Activated naive CD8-positive, alpha-beta T cell treated with anti-CD3 and anti-CD28 coated beads, Interleukin-2, amount 50 U/mL, for 24 hours (primary cell): Measurements from ENCODE around the gene ZNF407.
A peak's percentile ranks its signal among the peaks of the same experiment; 100 is the strongest.

Source experiments
- ATAC-seq: fragments of 150-1000 bp; cut with Tn5 transposase; one replicate; pipeline ENCODE4 v1.10.0; 2021
- DNase-seq: peaks from one replicate; pipeline ENCODE4 v3.0.0; 2021
- H3K27ac Mint-ChIP-seq: one replicate; pipeline ENCODE4 v1.8.0; 2021; ENCODE audit warnings: mild to moderate bottlenecking, mixed read lengths
- H3K27me3 Mint-ChIP-seq: one replicate; pipeline ENCODE4 v1.8.0; 2021; ENCODE audit warnings: mixed read lengths
- H3K36me3 Mint-ChIP-seq: one replicate; pipeline ENCODE4 v1.8.0; 2021; ENCODE audit warnings: low read depth, mixed read lengths
- H3K4me1 Mint-ChIP-seq: one replicate; pipeline ENCODE4 v1.8.0; 2021; ENCODE audit warnings: mixed read lengths
- H3K4me3 Mint-ChIP-seq: one replicate; pipeline ENCODE4 v1.8.0; 2021; ENCODE audit warnings: mild to moderate bottlenecking, moderate library complexity, mixed read lengths
- H3K9me3 Mint-ChIP-seq: one replicate; pipeline ENCODE4 v1.8.0; 2021; ENCODE audit warnings: mixed read lengths

ZNF407 gene

DNA sequence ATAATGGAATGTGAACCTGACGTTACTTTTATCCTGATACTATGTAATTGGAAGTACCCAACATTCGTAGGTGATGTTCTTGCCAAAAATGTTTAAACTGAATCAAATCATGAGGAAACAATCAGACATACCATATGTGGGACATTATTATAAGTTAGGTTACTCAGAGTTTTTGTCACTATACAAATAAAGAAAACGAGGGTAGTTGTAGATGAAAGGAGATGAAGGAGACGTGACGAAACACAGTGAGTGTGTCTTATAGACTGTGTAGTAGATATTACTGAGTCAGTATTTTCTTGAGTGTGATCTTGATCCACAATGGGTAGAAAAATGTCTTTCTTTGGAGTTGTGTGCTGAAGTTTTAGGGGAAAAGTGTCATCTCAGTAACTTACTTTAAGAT, 176.8 kb downstream of the ZNF407 start:
- ATAC-seq: no peak
- no peaks in the 10 kb centered on the region for H3K27me3 Mint-ChIP-seq

DNA sequence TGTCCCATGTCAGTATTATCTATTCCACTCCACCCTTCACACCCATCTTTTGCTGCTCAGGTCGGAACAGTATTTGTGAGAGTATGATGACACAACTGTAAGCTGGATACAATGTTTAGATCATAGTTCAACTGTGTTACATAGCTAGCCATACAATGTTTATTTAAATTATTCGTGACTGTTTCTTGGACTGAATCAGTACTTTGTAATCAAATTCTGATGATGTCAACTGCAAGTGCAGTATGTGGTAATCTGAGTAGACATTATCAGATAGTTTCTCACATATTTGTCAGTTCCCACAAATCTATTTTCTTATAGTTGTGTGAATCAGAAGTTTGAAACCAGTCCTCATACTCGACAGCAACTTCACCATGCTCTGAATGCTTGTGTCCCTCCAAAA, 177.6 kb downstream of the ZNF407 start:
- no peak for DNase-seq
- Mint-ChIP-seq H3K4me3 (no peak overlapping the region), H3K27me3 (no peaks in the 10 kb centered on the region), H3K27ac (no peak overlapping the region), H3K36me3 (no peaks in the 10 kb centered on the region), H3K4me1 (peaks cover 4% of the 10 kb centered on the region), H3K9me3 (no peaks in the 10 kb centered on the region)
- no peak for ATAC-seq

More for the DNA sequence above, 176.8 kb downstream of the ZNF407 start:
- Mint-ChIP-seq H3K27ac (no peak overlapping the region), H3K36me3 (no peaks in the 10 kb centered on the region), H3K4me1 (peaks cover 4% of the 10 kb centered on the region), H3K4me3 (no peak overlapping the region), H3K9me3 (no peaks in the 10 kb centered on the region)
- no peak for DNase-seq

DNA sequence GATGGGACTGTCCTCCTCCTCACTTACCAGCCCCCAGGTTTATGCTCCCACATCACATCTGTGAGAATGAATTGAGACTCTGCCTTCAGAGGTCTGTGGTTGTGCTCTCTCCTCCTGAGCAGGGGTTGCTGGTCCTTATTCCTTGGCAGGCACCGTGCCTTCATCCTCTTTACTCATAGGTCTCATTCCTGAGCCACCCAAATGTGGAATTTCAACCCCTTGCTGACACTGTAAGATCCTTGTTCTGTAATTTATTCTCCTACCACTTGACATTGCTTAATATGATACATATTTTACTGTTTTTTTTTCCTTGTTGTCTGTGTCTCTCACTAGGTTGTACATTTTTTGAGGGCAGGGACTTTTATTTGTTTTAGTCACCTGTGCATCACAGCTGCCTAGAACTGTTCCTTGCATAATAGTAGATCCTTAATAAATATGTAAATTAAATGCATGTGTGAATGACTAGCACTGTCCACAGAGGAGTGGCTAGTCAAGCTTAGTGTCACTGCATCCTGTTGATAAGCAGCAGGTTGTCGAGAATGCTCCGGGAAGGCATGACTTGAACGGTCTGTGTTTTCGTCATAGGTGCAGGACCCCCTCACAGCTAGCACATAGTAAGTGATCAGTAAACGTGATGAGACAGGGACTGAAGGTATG, 180.6 kb downstream of the ZNF407 start:
- Mint-ChIP-seq H3K27ac (no peak overlapping the region), H3K36me3 (peaks cover under 1% of the 10 kb centered on the region), H3K9me3 (no peaks in the 10 kb centered on the region), H3K27me3 (no peaks in the 10 kb centered on the region), H3K4me1 (peaks cover 4% of the 10 kb centered on the region), H3K4me3 (no peak overlapping the region)
- ATAC-seq (no peak), DNase-seq (no peak)

DNA sequence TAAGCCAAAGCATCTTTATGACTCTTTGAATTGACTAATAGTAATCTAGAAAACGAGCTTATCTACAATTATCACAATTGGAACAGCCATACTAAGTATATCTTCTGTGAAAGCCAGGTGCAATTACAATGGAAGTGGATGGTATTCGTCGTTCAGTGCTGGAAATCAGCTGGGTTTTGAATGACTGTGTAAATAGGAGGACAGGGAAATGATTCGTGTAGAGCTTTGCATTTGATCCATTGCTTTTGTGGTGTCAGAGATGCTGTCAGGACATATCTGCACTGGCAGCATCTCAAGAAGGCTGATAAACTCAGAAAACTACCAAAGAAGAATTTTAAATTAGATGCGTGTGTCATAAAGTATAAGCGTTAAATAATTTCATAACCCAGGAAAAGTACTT, 187.1 kb downstream of the ZNF407 start:
- Mint-ChIP-seq H3K36me3 (peaks cover 11% of the 10 kb centered on the region), H3K27ac (no peak overlapping the region), H3K4me3 (no peak overlapping the region), H3K4me1 (no peaks in the 10 kb centered on the region), H3K9me3 (no peaks in the 10 kb centered on the region), H3K27me3 (no peaks in the 10 kb centered on the region)
- ATAC-seq (no peak), DNase-seq (no peak)

DNA sequence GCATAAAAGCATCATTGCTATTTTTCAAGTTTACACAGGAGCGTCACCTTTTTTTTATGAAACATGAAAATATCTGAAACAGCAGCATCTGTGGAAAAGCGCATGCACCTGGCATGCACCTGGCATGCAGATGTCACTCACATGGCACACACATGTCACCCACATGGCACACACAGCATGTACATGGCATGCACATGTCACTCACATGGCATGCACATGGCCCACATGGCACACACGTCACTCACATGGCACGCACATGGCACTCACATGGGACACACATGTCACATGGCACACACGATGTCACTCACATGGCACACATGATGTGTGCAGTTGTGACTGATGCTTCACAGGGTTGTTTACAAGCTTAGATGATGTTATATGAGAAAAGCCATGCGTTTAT, 188.0 kb downstream of the ZNF407 start:
- DNase-seq (no peak), ATAC-seq (no peak)
- Mint-ChIP-seq H3K27ac (no peak overlapping the region), H3K9me3 (no peaks in the 10 kb centered on the region), H3K4me1 (no peaks in the 10 kb centered on the region), H3K27me3 (no peaks in the 10 kb centered on the region), H3K4me3 (no peak overlapping the region), H3K36me3 (peaks cover 12% of the 10 kb centered on the region)

DNA sequence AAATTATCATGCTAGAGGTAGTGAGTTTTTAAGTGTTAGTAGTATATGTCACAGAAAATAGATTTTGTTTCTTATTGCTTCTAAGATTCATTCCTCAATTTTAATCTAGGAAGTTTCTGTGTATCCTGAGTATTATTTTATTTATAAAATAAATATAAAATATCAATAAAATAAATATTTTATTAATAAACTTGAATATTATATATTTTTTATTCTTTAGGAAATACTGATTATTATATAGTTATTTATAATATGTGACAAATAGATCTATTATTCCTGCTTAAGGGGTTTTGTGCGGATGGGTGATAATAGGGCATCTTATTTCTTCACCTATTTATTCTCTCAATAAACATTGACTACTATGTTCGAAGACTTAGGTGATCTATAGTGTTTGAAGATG, 191.0 kb downstream of the ZNF407 start:
- Mint-ChIP-seq H3K27ac (no peak overlapping the region), H3K9me3 (no peaks in the 10 kb centered on the region), H3K4me3 (no peak overlapping the region), H3K36me3 (peaks cover 14% of the 10 kb centered on the region), H3K27me3 (no peaks in the 10 kb centered on the region), H3K4me1 (no peaks in the 10 kb centered on the region)
- no peak for ATAC-seq
- DNase-seq: no peak

DNA sequence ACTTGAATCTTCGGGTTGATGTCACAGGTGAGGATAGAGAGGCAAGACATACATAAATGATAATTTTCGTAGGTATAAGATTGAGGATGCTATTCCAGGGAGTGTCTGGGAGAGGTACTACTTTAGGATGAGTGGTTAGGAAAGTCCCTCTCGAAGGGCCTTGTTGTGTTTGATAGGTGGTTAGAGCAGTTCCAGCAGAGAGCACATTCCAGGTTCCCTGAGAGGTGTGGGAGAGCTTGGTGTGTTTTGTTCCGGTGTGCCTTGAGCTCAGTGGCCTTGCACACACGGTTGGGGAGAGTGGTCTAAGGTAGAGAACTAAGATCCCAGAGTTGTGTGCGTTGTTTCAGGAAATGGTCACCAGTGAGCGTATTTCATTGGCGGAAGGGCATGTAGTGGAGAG, 191.4 kb downstream of the ZNF407 start:
- no peak overlapping the region for H3K4me3 Mint-ChIP-seq
- no peak for DNase-seq
- H3K27me3 Mint-ChIP-seq: no peaks in the 10 kb centered on the region
- ATAC-seq: no peak
- H3K27ac Mint-ChIP-seq: no peak overlapping the region
- H3K36me3 Mint-ChIP-seq: peaks cover 16% of the 10 kb centered on the region
- H3K4me1 Mint-ChIP-seq: no peaks in the 10 kb centered on the region
- H3K9me3 Mint-ChIP-seq: no peaks in the 10 kb centered on the region

DNA sequence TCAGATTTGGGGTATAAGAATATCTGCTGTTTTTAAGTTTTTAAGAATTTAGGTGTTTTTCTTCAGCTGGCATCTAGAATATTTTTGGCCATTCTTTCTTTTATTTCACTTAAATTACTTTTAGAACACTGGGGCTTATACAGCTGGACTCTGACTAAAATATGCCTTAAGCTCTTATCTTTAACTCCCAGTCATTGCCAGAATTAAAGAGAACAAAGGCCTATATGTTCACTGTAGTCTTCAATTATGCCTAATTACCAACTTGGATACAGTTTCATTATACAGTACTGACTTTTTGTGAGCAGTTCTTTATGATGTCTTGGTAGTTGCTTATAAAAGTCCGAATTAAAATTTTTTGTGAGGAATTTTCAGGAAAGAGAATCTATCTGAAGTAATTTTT, 192.8 kb downstream of the ZNF407 start:
- DNase-seq: no peak
- Mint-ChIP-seq H3K9me3 (no peaks in the 10 kb centered on the region), H3K4me1 (no peaks in the 10 kb centered on the region), H3K27me3 (no peaks in the 10 kb centered on the region), H3K36me3 (peaks cover 14% of the 10 kb centered on the region), H3K4me3 (no peak overlapping the region), H3K27ac (no peak overlapping the region)
- ATAC-seq: no peak

DNA sequence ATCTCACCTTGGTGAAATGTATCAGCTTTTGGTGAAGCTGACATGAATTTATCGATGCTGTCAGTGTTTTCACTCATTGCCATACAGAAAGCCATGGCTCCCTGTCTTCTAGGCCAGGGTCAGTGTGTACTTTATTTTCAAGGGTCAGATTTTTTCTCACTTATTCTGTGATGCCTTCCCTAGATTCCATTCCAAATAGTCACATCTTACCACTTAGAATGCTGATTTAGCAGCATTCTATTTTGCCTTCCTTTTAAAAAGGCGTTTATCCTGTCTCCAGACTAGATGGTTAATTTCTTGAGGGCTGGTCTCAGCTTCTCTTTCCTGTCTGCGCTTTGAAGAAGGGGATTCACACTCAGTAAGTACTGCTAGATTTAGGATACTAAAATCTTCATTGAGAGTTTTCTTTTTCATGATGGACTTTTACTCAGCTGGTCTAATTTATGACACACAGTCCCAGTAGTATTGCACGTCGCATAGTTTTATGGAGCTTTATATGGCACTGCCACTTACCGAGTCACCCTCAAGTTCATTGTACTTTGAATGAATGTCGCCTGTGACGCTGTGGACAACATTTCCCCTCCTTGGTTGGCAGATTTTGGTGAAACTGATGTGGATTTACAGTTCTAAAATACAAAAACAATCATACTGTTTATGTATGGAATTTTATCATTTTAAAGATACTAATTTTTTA, 194.0 kb downstream of the ZNF407 start:
- Mint-ChIP-seq H3K4me3 (no peak overlapping the region), H3K27me3 (no peaks in the 10 kb centered on the region), H3K27ac (no peak overlapping the region), H3K4me1 (no peaks in the 10 kb centered on the region), H3K9me3 (no peaks in the 10 kb centered on the region), H3K36me3 (peaks cover 13% of the 10 kb centered on the region)
- ATAC-seq (no peak), DNase-seq (no peak)

DNA sequence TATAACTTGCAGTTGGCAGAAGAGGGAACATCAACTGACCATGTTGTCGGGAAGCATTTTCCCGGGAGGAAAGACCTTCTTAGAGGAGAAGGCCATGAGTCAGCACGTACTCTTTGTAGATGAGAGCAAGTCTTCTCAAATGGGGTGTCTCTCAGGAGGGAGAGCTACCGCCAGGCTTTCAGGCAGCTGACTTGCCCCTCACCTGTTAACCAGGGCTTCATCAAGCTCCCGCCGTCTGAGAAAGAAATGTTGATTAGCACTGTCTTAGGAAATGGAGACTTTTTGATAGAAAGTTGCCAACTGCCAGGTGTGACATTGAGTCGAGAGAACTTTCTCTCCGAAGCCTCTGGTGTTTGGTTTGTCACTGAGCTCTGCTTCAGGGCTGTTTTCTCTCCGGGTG, 196.1 kb downstream of the ZNF407 start:
- ATAC-seq (no peak), DNase-seq (no peak)
- Mint-ChIP-seq H3K27ac (no peak overlapping the region), H3K9me3 (no peaks in the 10 kb centered on the region), H3K4me1 (peaks cover 14% of the 10 kb centered on the region), H3K36me3 (peaks cover 15% of the 10 kb centered on the region), H3K4me3 (no peak overlapping the region), H3K27me3 (no peaks in the 10 kb centered on the region)

DNA sequence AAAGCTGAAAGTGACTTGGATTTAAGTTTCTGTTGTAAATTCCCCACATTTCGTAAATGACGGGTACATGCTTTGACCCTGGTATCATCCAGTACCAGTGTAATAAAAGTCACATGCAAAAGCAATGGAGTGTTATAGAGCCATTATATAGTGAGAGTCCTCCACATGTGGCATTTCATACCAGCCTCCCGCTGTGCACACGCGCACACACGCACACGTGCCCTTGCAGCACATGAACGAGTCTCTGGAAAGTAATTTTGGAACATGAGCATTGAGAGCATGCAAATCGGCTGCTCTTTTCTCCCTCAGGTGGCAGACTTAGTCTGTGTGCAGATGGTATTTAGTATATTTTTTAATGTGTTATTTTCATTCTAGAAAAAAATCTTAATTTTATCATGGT, 198.1 kb downstream of the ZNF407 start:
- Mint-ChIP-seq H3K27ac (no peak overlapping the region), H3K4me3 (no peak overlapping the region), H3K4me1 (peaks cover 14% of the 10 kb centered on the region), H3K9me3 (no peaks in the 10 kb centered on the region), H3K36me3 (peaks cover 9% of the 10 kb centered on the region), H3K27me3 (no peaks in the 10 kb centered on the region)
- no peak for DNase-seq
- no peak for ATAC-seq

DNA sequence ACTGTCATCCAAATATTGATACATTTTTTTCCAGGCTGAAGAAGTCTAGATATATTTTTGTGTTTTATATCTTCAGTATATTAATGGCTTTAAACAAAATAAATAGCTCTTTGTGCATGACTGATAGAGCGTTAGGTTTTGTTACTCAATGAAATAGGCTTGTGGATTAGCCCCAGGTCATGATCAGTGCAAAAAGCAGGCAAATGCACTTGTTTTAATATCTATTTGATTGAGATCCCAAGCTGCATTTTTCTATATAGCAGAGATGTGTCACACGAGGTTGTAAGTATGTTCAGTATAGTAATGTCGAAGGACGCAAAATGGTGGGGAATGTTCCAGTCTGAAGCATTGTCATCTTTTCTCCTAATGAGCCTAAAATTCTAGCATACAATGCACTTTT, 198.5 kb downstream of the ZNF407 start:
- Mint-ChIP-seq H3K4me3 (no peak overlapping the region), H3K4me1 (peaks cover 14% of the 10 kb centered on the region), H3K27ac (no peak overlapping the region), H3K36me3 (peaks cover 7% of the 10 kb centered on the region), H3K9me3 (no peaks in the 10 kb centered on the region), H3K27me3 (no peaks in the 10 kb centered on the region)
- DNase-seq (no peak), ATAC-seq (no peak)

DNA sequence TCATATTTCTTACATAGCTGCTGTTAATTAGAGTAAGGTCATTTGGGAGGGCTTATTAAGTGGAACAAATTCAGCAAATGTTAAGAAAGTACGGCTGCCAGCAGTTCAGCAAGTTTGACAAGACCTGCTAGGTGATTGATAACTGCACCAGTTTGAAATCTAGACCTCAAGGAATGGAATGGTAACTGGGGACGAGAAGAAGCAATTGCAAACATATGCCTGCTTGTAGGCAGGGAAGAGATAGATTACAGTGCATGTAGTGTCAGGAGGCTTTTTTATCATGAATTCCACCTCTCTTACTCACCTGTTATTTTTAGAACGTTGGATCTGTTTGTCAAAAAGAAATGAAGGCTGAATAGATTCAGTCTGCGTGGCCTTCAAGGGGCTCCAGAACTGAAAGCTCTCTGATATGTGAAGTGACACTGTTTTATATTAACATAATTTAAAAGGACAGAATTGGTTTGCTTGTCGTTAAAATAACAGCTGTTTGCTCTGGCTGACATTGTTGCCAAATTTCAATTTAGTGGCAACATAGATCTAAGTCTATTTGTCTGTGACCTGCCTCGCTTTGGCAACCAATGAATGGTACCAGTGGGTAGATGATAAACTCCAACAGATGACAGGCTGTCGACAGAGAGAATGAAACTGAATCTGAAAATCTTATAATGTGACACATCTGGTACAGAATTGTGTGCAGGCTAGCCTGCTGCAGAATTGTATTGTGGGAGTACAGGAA, 199.3 kb downstream of the ZNF407 start:
- Mint-ChIP-seq H3K4me1 (peaks cover 14% of the 10 kb centered on the region), H3K9me3 (no peaks in the 10 kb centered on the region), H3K36me3 (peaks cover 5% of the 10 kb centered on the region), H3K4me3 (no peak overlapping the region), H3K27me3 (no peaks in the 10 kb centered on the region), H3K27ac (no peak overlapping the region)
- ATAC-seq: peak; percentile 82
- no peak for DNase-seq

DNA sequence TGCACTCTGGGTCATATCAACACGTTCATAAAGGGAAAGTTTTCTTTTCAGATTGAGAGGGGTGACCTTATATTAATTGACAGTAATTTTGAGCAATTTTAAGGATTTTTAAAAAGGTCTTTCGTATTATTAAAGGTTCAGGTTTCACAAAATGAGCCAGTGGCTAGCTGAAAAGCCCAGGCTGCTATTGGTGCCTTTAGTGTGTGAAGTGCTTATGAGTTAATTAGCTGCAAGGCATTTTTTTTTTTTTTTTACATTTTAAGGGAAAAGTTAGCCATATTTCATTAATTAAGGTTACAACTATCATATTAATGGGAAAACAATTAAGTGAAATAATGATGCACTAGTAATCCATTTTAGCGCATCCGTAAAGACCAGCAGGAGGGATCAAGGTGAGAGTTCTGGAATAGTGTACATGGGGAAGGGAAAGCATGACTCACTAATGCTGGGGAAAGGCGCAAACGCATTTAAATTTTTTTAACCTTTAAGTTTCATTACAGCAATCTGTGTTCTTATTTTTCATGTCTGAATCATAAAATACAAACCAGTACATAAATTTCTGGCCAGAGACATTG, 200.0 kb downstream of the ZNF407 start:
- no peaks in the 10 kb centered on the region for H3K27me3 Mint-ChIP-seq
- no peaks in the 10 kb centered on the region for H3K9me3 Mint-ChIP-seq
- H3K36me3 Mint-ChIP-seq: peaks cover 5% of the 10 kb centered on the region
- peaks cover 14% of the 10 kb centered on the region for H3K4me1 Mint-ChIP-seq
- DNase-seq (no peak), ATAC-seq (no peak)
- H3K27ac Mint-ChIP-seq: no peak overlapping the region
- no peak overlapping the region for H3K4me3 Mint-ChIP-seq

DNA sequence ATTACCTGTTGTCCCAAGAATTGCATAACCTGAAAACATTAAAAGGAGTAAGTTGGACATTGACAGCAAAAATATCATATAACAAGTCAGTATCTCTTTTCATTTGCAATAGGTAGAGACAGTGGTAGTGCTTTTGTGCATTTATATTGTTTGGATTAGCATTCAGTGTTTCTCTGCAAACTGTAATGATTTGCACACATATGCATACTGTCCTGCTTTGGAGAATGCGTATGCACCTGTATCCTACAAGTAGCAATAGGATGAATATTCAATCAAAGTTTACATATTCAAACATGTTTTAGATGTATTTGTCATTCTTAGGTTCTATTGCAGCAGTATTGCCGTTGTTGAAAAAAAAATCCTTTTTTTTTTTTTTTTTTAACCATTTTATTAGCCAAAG, 201.9 kb downstream of the ZNF407 start:
- no peak overlapping the region for H3K4me3 Mint-ChIP-seq
- no peak overlapping the region for H3K27ac Mint-ChIP-seq
- H3K4me1 Mint-ChIP-seq: peaks cover 14% of the 10 kb centered on the region
- H3K36me3 Mint-ChIP-seq: peaks cover 1% of the 10 kb centered on the region
- no peaks in the 10 kb centered on the region for H3K9me3 Mint-ChIP-seq
- H3K27me3 Mint-ChIP-seq: no peaks in the 10 kb centered on the region
- no peak for DNase-seq
- ATAC-seq: no peak
